Psoas muscle (tissue), 8 donors: ENCODE data around the gene GRIN2C. TPM values are rescaled to one million over a fixed set of nuclear protein-coding genes. Genes with fewer than 3 reads are reported as not detected.

ENCODE experiments used
- ATAC-seq, 4 donors: fragments of 200-7000 bp; cut with Tn5 transposase; one replicate each; pipeline ENCODE4 v1.9.1; 2020; ENCODE audit warnings: moderate library complexity in 3 of 4, mild to moderate bottlenecking in 2 of 4
- DNase-seq, 2 donors: peaks; one replicate each; pipeline ENCODE4 v3.0.0-alpha.2; 2020
- H3K27ac ChIP-seq: fragments of 200-600 bp; one replicate; pipeline ENCODE4 v1.8.0; 2022
- H3K27me3 ChIP-seq, 3 donors: fragments of 200-600 bp in 1 of 3; one replicate each; pipeline versions ENCODE4 v1.6.1 to v1.8.0; 2013 to 2022; ENCODE audit warnings: low read length in 2 of 3, mild to moderate bottlenecking in 2 of 3, moderate library complexity in 1 of 3; ENCODE audit not compliant: insufficient read depth in 3 of 3
- H3K36me3 ChIP-seq, 2 donors: fragments of 200-600 bp in 1 of 2; one replicate each; pipeline versions ENCODE4 v1.6.1 to v1.8.0; 2013 to 2022; ENCODE audit warnings: low read depth in 1 of 2, mild to moderate bottlenecking in 1 of 2, moderate library complexity in 1 of 2; ENCODE audit not compliant: insufficient read depth in 1 of 2
- H3K4me1 ChIP-seq: fragments of 200-600 bp; one replicate; pipeline ENCODE4 v1.8.0; 2022
- H3K4me3 ChIP-seq: fragments of 200-600 bp; one replicate; pipeline ENCODE4 v1.8.0; 2022; ENCODE audit warnings: mild to moderate bottlenecking
- H3K9me3 ChIP-seq: fragments of 200-600 bp; one replicate; pipeline ENCODE4 v1.8.0; 2022
- WGBS, 3 donors: extraction: QIAGEN DNeasy Blood & Tissue Kit; methylation state at CpG; one replicate each; pipeline versions ENCODE4 v1.1.6 to v1.1.7; 2013; 5-methylcytosine and 5-hydroxymethylcytosine counted together
- intact Hi-C, 2 donors: fragments of 100-400 bp; cut with DNase I; formaldehyde crosslinking; loops; one replicate each; pipeline versions ENCODE4 v1.11.0 to v1.14.2; 2022
- polyA plus RNA-seq, 3 donors: library from polyadenylated mRNA; stranded (reverse); fragments of 200-250 nt; gene quantifications; one replicate each; pipeline ENCODE4 v1.2.3, GENCODE V29; 2013
- total RNA-seq, 4 donors: library from RNA; stranded (reverse); fragmentation: NEBNext Ultra II Directional in 2 of 4; extraction: Animal tissue kit (Norgen Biotek cat#: 25700) in 2 of 4; gene quantifications; one replicate each; pipeline versions ENCODE4 v1.2.1 to v1.2.4, GENCODE V29; 2021 to 2023
- TF ChIP-seq, protein P1 (sequence below): fragments of 200-600 bp; IDR thresholded peaks from one replicate; pipeline ENCODE4 v1.8.0; 2022; ENCODE audit warnings: antibody characterized with exemption
- donor health status: healthy with polysubstance abuse.
- donor health status: DM: no; HTN: no; CAD: no; lungs with moderate emphysema.
- donor health status: Bipolar disorder and iron deficiency.
- donor health status: healthy.
- donor health status: DM: yes; HTN: yes; CAD: no.
- donor health status: DM: no; HTN: no; CAD: no.
- donor health status: DM: no; HTN: no; CAD: no.
- donor health status: DM: yes; HTN: yes; CAD: no.

The GRIN2C gene
- total and polyA plus RNA-seq, 7 donors: 0.06 to 0.74 (median 0.32) TPM

DNA sequence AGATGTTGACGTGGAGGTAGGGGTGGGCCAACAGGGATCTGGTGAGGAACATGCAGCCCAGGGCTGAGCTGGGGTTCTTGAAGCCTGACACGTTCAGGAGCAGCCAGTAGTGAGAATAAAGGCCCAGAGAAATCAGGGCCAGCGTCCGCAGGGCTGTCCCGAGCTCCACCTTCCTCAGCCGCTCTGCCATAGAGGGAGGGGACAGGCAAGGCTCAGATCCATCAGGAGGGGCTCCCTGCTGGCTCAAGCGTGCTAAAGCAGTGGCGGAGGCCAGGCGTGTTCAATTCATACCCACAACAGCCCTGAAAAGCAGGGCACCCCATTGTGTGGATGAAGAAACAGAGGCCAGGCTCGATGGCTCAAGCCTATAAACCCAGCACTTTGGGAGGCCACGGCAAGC lies 21.4 kb upstream of the GRIN2C start:
- H3K9me3 ChIP-seq: no peaks in the 10 kb centered on the region
- no peaks in the 10 kb centered on the region for H3K36me3 ChIP-seq
- intact Hi-C loops: no loop called here
- WGBS, 3 donors: 53 to 59% (median 55%) methylated on average over 11 of the region's 11 CpGs
- no peaks in the 10 kb centered on the region for H3K4me1 ChIP-seq
- ATAC-seq (no peak), DNase-seq (no peak)
- H3K27me3 ChIP-seq: peaks cover 0 to 11% (median 4%) of the 10 kb centered on the region in 3 donors
- TF ChIP-seq, protein P1, sequence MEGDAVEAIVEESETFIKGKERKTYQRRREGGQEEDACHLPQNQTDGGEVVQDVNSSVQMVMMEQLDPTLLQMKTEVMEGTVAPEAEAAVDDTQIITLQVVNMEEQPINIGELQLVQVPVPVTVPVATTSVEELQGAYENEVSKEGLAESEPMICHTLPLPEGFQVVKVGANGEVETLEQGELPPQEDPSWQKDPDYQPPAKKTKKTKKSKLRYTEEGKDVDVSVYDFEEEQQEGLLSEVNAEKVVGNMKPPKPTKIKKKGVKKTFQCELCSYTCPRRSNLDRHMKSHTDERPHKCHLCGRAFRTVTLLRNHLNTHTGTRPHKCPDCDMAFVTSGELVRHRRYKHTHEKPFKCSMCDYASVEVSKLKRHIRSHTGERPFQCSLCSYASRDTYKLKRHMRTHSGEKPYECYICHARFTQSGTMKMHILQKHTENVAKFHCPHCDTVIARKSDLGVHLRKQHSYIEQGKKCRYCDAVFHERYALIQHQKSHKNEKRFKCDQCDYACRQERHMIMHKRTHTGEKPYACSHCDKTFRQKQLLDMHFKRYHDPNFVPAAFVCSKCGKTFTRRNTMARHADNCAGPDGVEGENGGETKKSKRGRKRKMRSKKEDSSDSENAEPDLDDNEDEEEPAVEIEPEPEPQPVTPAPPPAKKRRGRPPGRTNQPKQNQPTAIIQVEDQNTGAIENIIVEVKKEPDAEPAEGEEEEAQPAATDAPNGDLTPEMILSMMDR: no peak
- H3K27ac ChIP-seq: no peak overlapping the region
- H3K4me3 ChIP-seq: no peak overlapping the region

DNA sequence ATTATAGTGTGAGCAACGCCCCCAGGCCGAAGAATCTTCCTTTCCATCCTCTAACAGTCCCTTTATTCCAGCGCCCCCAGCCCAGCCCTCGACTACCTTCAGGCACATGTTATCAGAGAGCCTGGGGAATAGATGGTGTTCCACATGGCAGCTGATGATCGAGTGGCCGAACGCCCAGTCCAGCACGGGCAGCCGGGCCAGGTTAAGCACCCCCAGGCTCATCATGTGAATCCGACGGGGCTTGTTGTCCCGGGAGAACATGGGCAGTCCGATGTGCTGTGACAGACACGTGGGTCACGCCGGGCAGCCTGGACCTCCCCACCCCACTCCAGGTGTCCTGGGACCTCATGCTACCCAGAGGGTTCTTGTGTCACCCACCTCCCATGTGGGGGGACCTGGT lies 19.6 kb upstream of the GRIN2C start:
- WGBS, 3 donors: 78 to 79% (median 78%) methylated on average over 16 of the region's 16 CpGs
- Histone ChIP-seq H3K9me3 (no peaks in the 10 kb centered on the region), H3K27me3 (peaks cover 0 to 11% (median 4%) of the 10 kb centered on the region in 3 donors), H3K27ac (no peak overlapping the region), H3K4me1 (peaks cover under 1% of the 10 kb centered on the region), H3K4me3 (no peak overlapping the region), H3K36me3 (no peaks in the 10 kb centered on the region)
- no peak for DNase-seq
- intact Hi-C loops: no loop called here
- TF ChIP-seq, protein P1: no peak
- ATAC-seq: no peak

DNA sequence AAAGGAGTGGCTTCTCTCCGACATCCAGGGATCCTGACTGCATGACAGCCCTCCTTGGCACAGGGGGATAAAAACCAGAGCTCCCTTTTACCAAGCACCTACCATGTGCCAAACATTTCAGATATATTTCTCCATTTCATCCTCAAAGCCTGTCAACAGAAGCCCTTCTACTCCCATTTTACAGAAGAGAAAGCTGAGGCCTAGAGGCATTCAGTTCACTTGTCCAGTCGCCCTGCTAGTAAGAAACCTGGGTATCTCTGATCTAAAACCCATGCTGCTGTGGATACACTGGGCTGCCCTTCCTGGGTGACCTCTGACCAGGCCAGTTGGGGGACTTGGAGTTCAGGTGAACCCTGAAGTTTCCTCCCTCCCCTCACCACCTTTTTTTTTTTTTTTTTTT lies 19.0 kb upstream of the GRIN2C start:
- DNase-seq: no peak
- TF ChIP-seq, protein P1: no peak
- ATAC-seq: no peak
- peaks cover 0 to 5% (median 4%) of the 10 kb centered on the region in 3 donors for H3K27me3 ChIP-seq
- no peak overlapping the region for H3K27ac ChIP-seq
- no peaks in the 10 kb centered on the region for H3K9me3 ChIP-seq
- WGBS, 3 donors: 68 to 81% (median 72%) methylated on average over 2 of the region's 2 CpGs
- no peak overlapping the region for H3K4me3 ChIP-seq
- intact Hi-C loops: no loop called here
- H3K36me3 ChIP-seq: no peaks in the 10 kb centered on the region
- H3K4me1 ChIP-seq: peaks cover 7% of the 10 kb centered on the region

DNA sequence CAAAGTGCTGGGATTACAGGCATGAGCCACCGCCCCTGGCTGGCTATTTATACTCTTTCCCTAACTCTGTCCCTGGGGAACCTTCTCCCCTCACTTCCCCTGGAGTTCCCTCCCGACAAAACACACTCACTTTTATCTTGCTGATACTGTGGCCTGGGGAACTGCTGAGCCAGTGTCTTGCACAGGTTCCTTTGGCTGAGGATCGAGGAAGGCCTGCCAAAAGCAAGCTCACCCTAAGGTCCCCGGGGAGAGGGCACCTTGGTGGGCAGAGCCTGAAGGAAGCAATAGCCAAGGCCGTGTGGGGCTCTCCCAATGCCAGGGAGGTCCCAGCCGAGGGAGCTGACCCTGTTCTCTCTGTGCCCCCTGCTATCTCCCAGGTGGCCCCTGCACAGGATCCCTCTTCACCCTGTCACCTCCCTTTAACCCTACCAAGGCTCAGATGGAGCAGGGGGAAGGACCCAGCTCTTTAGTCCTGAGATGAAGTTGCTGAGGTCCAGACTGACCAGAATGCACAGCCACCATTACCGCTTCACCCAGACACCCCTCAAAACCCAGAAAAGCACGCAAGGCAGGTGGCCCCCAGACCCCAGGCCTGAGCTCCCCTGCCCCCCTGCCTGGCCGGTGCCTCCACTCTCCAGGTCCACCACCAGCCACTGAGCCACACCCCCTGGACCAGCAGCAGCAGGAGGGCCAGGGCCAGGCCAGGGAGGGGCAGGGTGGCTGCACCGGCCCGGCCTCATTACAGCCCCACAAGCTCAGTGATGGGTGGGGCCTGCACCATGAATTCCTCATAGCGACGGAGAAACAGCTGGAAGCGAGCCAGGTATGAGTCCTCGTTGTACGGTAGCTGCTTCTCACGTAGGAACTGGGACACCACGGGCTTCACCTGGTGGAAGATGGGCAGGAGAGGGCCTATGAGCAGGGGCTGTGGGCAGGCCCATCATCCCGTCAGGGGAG lies 18.2 kb upstream of the GRIN2C start:
- DNase-seq (no peak), ATAC-seq (no peak)
- no peak overlapping the region for H3K27ac ChIP-seq
- peaks cover 0 to 5% (median 4%) of the 10 kb centered on the region in 3 donors for H3K27me3 ChIP-seq
- no peak overlapping the region for H3K4me3 ChIP-seq
- TF ChIP-seq, protein P1: no peak
- intact Hi-C loops: no loop called here
- 33 to 39% (median 34%) methylated on average over 18 to 19 of the region's 19 CpGs for WGBS, 3 donors
- H3K36me3 ChIP-seq: no peaks in the 10 kb centered on the region
- H3K9me3 ChIP-seq: no peaks in the 10 kb centered on the region
- peaks cover 7% of the 10 kb centered on the region for H3K4me1 ChIP-seq
